Rectal smooth muscle tissue (tissue), 1 donor: ENCODE measurements around the gene BOD1.

Experiments used
- H3K27ac ChIP-seq: one replicate; pipeline ENCODE4 v1.7.0; 2013; ENCODE audit warnings: low read depth, low read length, inconsistent platforms
- H3K27me3 ChIP-seq: one replicate; pipeline ENCODE4 v1.7.0; 2013; ENCODE audit warnings: low read length; ENCODE audit not compliant: control insufficient read depth, insufficient read depth
- H3K36me3 ChIP-seq: one replicate; pipeline ENCODE4 v1.7.0; 2013; ENCODE audit warnings: low read length; ENCODE audit not compliant: control insufficient read depth, insufficient read depth
- H3K4me1 ChIP-seq: one replicate; pipeline ENCODE4 v1.7.0; 2013; ENCODE audit warnings: low read length; ENCODE audit not compliant: control insufficient read depth, insufficient read depth
- H3K4me3 ChIP-seq: one replicate; pipeline ENCODE4 v1.7.0; 2013; ENCODE audit warnings: low read length
- H3K9ac ChIP-seq: one replicate; pipeline ENCODE4 v1.7.0; 2013; ENCODE audit warnings: low read length

BOD1 gene

DNA sequence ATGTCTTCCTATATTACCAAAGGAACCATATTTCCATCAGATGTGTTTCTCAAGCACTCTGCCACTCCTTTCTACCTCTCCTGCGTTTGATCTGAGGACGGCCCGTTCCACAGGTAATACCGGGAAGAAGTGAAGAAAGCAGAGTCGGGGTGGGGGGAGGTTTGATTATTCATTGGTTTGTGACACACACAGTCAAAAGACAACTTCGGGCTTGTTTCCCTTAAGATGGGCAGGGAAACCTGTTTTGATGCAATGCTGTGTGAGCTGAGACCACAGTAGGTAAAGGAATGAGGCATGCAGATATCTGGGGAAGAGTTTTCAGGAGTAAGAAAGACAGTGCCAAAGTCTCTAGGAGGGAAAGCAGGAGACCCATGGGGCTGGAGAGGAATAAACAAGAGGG is 54.0 kb downstream of the BOD1 start:
- H3K4me1 ChIP-seq = no peaks in the 10 kb centered on the region
- H3K4me3 ChIP-seq = no peak overlapping the region
- H3K9ac ChIP-seq = no peak overlapping the region
- H3K27ac ChIP-seq = no peak overlapping the region
- no peaks in the 10 kb centered on the region for H3K36me3 ChIP-seq
- H3K27me3 ChIP-seq = no peaks in the 10 kb centered on the region
